ENCODE data around the gene BBLN.

The BBLN gene

GRCh38 chr9:128144239-128145181 lies 15.6 kb upstream of the BBLN start:
- no peak overlapping the region for H3K4me3 ChIP-seq (ENCODE audit: low read depth, low read length)
- DNase-seq (ENCODE audit: low read depth) = no peak
- TF ChIP-seq, protein P1, sequence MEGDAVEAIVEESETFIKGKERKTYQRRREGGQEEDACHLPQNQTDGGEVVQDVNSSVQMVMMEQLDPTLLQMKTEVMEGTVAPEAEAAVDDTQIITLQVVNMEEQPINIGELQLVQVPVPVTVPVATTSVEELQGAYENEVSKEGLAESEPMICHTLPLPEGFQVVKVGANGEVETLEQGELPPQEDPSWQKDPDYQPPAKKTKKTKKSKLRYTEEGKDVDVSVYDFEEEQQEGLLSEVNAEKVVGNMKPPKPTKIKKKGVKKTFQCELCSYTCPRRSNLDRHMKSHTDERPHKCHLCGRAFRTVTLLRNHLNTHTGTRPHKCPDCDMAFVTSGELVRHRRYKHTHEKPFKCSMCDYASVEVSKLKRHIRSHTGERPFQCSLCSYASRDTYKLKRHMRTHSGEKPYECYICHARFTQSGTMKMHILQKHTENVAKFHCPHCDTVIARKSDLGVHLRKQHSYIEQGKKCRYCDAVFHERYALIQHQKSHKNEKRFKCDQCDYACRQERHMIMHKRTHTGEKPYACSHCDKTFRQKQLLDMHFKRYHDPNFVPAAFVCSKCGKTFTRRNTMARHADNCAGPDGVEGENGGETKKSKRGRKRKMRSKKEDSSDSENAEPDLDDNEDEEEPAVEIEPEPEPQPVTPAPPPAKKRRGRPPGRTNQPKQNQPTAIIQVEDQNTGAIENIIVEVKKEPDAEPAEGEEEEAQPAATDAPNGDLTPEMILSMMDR (IDR thresholded peaks at IDR 0.05; ENCODE audit: insufficient read depth, low read depth, low read length, missing control alignments) = no peak

DNA sequence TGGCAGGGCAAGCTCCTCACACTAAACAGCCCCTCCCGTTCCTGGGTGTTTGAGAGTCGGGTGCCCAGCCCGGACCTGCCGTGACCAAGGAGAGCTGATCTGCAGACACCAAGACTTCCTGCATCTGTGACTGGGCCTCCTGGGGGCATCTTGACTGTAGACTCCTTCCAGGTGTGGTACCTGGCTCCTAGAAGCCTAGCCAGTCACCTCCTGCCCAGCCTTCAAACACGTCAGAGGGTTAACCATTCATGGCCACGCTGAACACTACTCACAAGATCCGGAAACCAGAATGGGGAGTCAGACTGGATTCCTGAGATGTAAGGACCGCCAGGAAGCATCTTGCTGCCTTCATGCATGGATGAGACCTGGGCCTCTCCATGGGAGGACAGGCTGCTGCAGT lies 14.5 kb upstream of the BBLN start:
- no peak for DNase-seq (ENCODE audit: low read depth)
- no peak overlapping the region for H3K4me3 ChIP-seq (ENCODE audit: low read depth, low read length)
- TF ChIP-seq, protein P1 (IDR thresholded peaks at IDR 0.05; ENCODE audit: insufficient read depth, low read depth, low read length, missing control alignments) = no peak

GRCh38 chr9:128145951-128146351 lies 14.1 kb upstream of the BBLN start:
- TF ChIP-seq, protein P1 (IDR thresholded peaks at IDR 0.05; ENCODE audit: insufficient read depth, low read depth, low read length, missing control alignments) = no peak
- DNase-seq (ENCODE audit: low read depth) = no peak
- no peak overlapping the region for H3K4me3 ChIP-seq (ENCODE audit: low read depth, low read length)

DNA sequence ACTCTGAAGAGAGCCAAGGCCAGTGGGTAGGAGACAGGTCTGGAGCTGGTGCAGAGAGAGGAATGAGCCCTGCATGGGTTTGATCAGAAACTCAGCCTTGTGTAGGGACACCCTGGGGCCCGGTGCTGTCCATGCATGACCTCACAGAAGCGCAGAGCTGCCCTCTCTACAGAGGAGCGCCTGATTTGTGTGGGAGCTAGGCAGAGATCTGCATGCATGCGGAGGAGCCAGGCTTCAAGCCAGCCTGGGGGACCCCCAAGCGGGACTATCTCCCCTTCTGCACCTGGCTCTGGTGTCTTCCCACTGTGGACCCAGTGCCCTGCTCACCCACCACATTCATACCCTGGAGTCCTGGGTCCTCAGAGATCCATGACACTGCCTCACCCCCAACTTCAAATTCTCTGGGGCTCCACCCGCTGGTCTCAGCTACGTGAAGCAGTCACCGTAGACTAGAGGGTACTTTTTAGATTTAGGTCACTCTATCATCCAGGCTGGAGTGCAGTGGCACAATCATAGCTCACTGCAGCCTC lies 13.4 kb upstream of the BBLN start:
- no peak overlapping the region for H3K4me3 ChIP-seq (ENCODE audit: low read depth, low read length)
- no peak for DNase-seq (ENCODE audit: low read depth)
- TF ChIP-seq, protein P1 (IDR thresholded peaks at IDR 0.05; ENCODE audit: insufficient read depth, low read depth, low read length, missing control alignments) = no peak

DNA sequence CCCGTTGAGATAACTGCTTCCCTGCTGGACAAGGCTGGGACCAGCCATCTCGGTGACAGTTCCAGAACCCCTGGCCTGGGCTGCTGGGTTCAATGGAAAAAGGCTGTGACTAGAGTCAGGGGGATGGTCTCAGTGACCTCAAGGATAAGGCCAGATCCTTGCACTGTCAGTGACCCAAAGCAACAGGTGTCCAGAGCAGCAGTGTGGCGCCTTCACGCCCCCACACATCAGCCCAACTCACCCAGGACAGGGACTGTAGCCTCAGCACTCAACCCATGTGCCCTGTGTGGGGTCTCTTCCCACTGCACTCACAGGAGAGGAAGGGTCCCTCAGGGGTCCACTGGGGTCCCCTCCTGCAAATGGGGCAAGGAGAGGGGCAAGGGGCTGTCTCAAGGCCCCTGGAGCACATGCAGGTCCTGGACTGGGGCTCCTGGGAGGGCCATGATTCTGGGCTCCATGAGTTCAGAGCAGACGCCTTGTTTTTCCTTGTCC lies 11.5 kb upstream of the BBLN start:
- TF ChIP-seq, protein P1 (IDR thresholded peaks at IDR 0.05; ENCODE audit: insufficient read depth, low read depth, low read length, missing control alignments) = no peak
- no peak overlapping the region for H3K4me3 ChIP-seq (ENCODE audit: low read depth, low read length)
- no peak for DNase-seq (ENCODE audit: low read depth)

GRCh38 chr9:128149001-128149701 lies 10.9 kb upstream of the BBLN start, which contains the start of gene LCN2:
TSS of gene LCN2 (plus strand) at chr9:128149453. CDS start at chr9:128149526, 73 bp downstream.
- TF ChIP-seq, protein P1 (IDR thresholded peaks at IDR 0.05; ENCODE audit: insufficient read depth, low read depth, low read length, missing control alignments) = no peak
- H3K4me3 ChIP-seq (ENCODE audit: low read depth, low read length) = no peak within 1 kb of the TSS
- DNase-seq (ENCODE audit: low read depth) = no peak

Data from GM12865 (cell line).